GM18868 (cell line): ENCODE data around the gene RNF114.
"Not testable (repeated sequence)": the region's sequence is repeated elsewhere in the genome, so short reads cannot be mapped to it uniquely, and the experiment has no call there.

Source experiments
- ATAC-seq: cut with Tn5 transposase; IDR thresholded peaks from one replicate; pipeline ENCODE4 v1.9.1; 2021; ENCODE audit warnings: mild to moderate bottlenecking, moderate library complexity; ENCODE audit not compliant: unreplicated experiment

The RNF114 gene

GRCh38 chr20:49984426-49985153 lies 48.4 kb downstream of the RNF114 start:
- ATAC-seq = no peak

DNA sequence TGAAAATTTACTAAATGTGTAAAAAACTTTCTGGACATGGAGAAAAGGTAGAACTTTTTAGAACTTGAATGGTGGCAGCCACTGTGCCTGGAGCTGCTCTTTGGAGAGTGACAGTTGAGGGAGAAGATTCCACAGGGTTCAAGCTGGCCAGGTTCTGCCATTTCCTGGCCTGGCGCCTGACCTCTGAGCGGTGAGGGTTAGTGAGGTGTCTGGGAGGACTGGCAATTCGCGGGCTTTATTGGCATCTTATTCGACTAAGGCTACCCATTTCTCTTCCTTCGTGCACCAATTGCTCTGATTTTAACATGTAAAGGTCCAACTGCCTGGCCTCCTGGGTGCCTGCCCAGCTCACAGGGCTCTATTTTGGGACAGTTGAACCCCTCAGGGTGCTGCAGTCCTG lies 49.0 kb downstream of the RNF114 start:
- ATAC-seq = no peak

DNA sequence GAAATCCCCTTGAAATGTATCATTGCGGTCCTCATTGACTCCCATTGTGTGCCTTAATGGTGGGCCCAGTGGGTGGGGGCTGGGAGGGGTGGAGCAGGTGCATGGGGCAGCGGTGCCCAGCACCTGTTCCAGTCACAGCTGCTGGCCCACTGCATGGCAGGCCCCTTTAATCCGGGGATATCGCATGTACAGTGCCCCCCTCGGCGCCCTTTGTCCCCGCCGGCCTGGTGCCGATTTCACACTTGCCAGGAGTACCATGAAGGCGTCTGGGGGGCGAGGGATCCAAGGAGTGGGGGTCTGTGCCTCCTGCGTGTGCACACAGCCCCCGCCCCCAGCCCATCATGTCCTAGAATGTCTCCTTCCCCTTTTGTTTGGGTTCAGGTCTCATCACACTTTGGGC lies 49.4 kb downstream of the RNF114 start:
- no peak for ATAC-seq

- ATAC-seq = no peak
Measured at GRCh38 chr20:49986049-49986448, 49.9 kb downstream of the RNF114 start.

GRCh38 chr20:49987015-49987867 lies 51.0 kb downstream of the RNF114 start:
- no peak for ATAC-seq

DNA sequence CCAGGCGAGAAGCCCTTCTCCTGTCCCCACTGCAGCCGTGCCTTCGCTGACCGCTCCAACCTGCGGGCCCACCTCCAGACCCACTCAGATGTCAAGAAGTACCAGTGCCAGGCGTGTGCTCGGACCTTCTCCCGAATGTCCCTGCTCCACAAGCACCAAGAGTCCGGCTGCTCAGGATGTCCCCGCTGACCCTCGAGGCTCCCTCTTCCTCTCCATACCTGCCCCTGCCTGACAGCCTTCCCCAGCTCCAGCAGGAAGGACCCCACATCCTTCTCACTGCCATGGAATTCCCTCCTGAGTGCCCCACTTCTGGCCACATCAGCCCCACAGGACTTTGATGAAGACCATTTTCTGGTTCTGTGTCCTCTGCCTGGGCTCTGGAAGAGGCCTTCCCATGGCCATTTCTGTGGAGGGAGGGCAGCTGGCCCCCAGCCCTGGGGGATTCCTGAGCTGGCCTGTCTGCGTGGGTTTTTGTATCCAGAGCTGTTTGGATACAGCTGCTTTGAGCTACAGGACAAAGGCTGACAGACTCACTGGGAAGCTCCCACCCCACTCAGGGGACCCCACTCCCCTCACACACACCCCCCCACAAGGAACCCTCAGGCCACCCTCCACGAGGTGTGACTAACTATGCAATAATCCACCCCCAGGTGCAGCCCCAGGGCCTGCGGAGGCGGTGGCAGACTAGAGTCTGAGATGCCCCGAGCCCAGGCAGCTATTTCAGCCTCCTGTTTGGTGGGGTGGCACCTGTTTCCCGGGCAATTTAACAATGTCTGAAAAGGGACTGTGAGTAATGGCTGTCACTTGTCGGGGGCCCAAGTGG lies 51.9 kb downstream of the RNF114 start:
- no peak for ATAC-seq

- ATAC-seq = no peak
Measured at GRCh38 chr20:49989234-49990065, 53.3 kb downstream of the RNF114 start.

- ATAC-seq = no peak
Measured at GRCh38 chr20:49990271-49990720, 54.1 kb downstream of the RNF114 start.

GRCh38 chr20:49993301-49993751 lies 57.1 kb downstream of the RNF114 start:
- no peak for ATAC-seq

DNA sequence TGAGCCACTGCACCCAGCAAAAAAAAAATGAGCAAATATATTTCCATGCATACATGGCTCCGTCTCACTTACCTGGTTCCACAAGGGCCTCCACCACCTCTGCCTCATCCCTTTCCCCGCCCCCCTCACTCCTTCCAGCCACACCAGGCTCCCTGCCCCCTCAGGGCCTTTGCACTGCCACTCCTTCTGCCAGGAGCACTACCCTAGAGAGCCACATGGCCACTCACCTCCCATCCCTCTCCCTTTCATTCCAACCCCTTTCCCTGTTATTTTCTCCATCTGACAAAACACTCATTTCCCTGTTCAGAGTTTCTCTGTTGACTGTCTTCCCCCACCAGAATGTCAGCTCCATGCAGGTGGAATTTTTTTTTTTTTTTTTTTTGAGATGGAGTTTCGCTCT lies 59.4 kb downstream of the RNF114 start:
- ATAC-seq = no peak

DNA sequence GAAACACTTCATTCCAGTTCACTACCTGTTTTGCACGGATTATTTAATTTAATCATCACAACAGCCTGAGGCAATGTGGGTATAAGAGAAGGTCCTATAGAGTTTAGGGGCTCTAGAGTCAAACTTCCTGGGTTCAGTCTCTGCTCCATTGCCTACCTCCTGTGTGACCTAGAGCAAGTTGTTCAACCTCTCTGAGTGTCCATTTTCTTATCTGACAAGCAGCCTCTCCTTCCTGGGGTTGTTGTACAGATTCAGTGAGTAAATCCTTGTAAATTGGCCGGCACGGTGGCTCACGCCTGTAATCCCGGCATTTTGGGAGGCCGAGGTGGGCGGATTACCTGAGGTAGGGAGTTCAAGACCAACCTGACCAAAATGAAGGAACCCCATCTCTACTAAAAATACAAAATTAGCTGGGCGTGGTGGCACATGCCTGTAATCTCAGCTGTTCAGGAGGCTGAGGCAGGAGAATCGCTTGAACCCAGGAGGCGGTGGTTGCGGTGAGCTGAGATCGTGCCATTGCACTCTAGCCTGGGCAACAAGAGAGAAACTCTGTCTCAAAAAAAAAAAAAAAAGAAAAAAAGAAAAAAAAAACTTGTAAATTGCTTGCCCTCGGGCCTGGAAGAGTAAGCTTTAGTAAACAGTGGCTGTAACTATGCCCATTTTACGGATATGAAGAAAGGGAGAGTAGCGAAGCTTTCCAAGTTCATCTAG lies 62.4 kb downstream of the RNF114 start:
- ATAC-seq = not testable (repeated sequence)

DNA sequence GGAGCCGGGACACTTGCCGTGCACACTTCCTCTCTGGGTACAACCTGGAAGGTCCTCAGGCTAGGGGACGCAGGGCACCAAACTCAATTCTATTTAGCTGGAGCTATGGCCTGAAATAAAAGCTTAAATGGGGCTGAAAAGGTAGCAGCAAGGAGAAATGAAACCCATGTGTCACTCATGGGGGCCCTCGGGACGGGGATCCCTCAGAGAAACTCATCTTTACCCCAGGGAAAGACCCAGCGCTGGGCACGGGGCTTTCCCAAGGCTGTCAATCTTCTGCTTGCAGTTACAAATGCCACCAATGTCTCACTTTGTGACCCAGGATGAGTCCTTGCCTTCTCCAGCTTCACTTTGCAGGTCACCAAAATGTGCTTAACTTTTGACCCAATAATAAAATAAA lies 63.1 kb downstream of the RNF114 start:
- peak; percentile 83 for ATAC-seq

DNA sequence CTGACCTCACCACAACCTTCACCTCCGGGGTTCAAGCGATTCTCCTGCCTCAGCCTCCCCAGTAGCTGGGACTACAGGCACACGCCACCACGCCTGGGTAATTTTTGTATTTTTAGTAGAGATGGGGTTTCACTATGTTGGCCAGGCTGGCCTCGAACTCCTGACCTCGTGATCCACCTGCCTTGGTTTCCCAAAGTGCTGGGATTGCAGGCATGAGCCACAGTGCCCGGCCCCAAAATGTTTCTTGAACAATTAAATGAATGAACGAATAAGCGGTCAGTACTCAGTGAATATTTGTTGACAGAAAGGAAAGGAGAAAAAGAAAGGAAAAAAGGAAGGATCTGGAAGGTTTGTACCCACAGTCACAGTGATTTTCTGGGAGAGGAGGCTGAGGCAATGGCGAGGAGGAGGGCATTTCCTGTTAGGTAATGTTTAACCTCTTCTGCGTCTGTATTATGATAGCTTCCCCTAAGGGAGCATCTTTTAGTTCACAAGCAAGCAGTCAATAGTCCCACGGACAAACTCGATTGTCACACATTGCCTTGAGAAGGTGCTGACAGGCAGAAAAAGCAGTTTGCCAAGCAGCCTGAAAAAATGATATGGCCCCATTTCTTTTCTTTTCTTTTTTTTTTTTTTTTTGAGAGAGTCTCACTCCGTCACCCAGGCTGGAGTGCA lies 64.5 kb downstream of the RNF114 start:
- ATAC-seq = not testable (repeated sequence)

- ATAC-seq = no peak
Measured at GRCh38 chr20:50001784-50002311, 65.7 kb downstream of the RNF114 start.

DNA sequence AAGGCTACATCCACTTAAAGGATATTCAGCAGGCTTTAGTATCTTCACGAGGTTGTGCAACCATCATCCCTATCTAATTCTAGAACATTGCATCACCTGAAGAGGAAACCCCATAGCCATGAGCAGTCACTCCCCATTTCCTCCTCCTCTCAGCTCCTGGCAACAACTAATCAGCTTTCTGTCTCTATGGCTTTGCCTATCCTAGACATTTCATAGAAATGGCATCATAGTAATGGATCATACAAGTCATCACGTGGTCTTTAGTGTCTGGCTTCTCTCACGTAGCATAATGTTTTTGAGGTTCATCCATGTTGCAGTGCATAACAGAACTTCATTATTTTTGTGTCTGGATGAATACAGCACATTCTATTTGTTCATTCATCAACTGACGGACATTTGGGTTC lies 67.1 kb downstream of the RNF114 start:
- ATAC-seq = no peak
